Astrocyte (in vitro differentiated cells and primary cell): Measurements from ENCODE around the gene KIRREL3. TPM values are rescaled to one million over a fixed set of nuclear protein-coding genes. Genes with fewer than 3 reads are reported as not detected.
A peak's percentile ranks its signal among the peaks of the same experiment; 100 is the strongest.

ENCODE experiments used
- DNase-seq: peaks from one replicate; pipeline ENCODE4 v3.0.0-alpha.2; 2010; ENCODE audit warnings: low read depth
- FAIRE-seq: peaks from 2 replicates; lab custom pipeline; 2011; peaks lifted over from hg19 to GRCh38; lab: Jason Lieb, UNC
- H2AFZ ChIP-seq: 2 replicates; pipeline ENCODE4 v1.6.0; 2012; ENCODE audit warnings: low read depth, low read length, inconsistent platforms
- H3K27ac ChIP-seq: 2 replicates; pipeline ENCODE4 v1.5.1; 2011; ENCODE audit warnings: low read depth, low read length, inconsistent platforms
- H3K27me3 ChIP-seq: 2 replicates; pipeline ENCODE4 v1.6.0; 2011; ENCODE audit warnings: low read length, inconsistent platforms; ENCODE audit not compliant: insufficient read depth
- H3K36me3 ChIP-seq: 2 replicates; pipeline ENCODE4 v1.5.1; 2011; ENCODE audit warnings: low read length, inconsistent platforms; ENCODE audit not compliant: insufficient read depth
- H3K4me1 ChIP-seq: 2 replicates; pipeline ENCODE4 v1.5.1; 2011; ENCODE audit warnings: low read length, inconsistent platforms; ENCODE audit not compliant: insufficient read depth
- H3K4me2 ChIP-seq: 2 replicates; pipeline ENCODE4 v1.6.0; 2012; ENCODE audit warnings: low read length, inconsistent platforms
- H3K4me3 ChIP-seq: 2 replicates; pipeline ENCODE4 v1.5.1; 2011; ENCODE audit warnings: low read depth, mild to moderate bottlenecking, low read length, inconsistent platforms; ENCODE audit not compliant: insufficient read depth
- H3K79me2 ChIP-seq: 2 replicates; pipeline ENCODE4 v1.6.0; 2012; ENCODE audit warnings: mild to moderate bottlenecking, low read length, inconsistent platforms; ENCODE audit not compliant: insufficient read depth
- H3K9ac ChIP-seq: 2 replicates; pipeline ENCODE4 v1.6.0; 2012; ENCODE audit warnings: mild to moderate bottlenecking, low read length, inconsistent platforms
- H3K9me3 ChIP-seq: 2 replicates; pipeline ENCODE4 v1.5.1; 2012; ENCODE audit warnings: low read depth, mild to moderate bottlenecking, low read length, inconsistent platforms; ENCODE audit not compliant: insufficient read depth
- H4K20me1 ChIP-seq: 2 replicates; pipeline ENCODE4 v1.6.0; 2012; ENCODE audit warnings: low read length, inconsistent platforms; ENCODE audit not compliant: insufficient read depth
- H3K27ac Mint-ChIP-seq: one replicate; pipeline ENCODE4 v1.8.0; 2021; ENCODE audit warnings: mild to moderate bottlenecking, mixed read lengths; ENCODE audit not compliant: unreplicated experiment
- H3K27me3 Mint-ChIP-seq: one replicate; pipeline ENCODE4 v1.8.0; 2021; ENCODE audit warnings: low read depth, mixed read lengths; ENCODE audit not compliant: unreplicated experiment
- H3K36me3 Mint-ChIP-seq: one replicate; pipeline ENCODE4 v1.8.0; 2021; ENCODE audit warnings: low read depth, mixed read lengths; ENCODE audit not compliant: unreplicated experiment
- H3K4me1 Mint-ChIP-seq: one replicate; pipeline ENCODE4 v1.8.0; 2021; ENCODE audit warnings: low read depth, mixed read lengths; ENCODE audit not compliant: unreplicated experiment
- H3K4me3 Mint-ChIP-seq: one replicate; pipeline ENCODE4 v1.8.0; 2021; ENCODE audit warnings: mild to moderate bottlenecking, moderate library complexity, mixed read lengths; ENCODE audit not compliant: unreplicated experiment
- H3K9me3 Mint-ChIP-seq: one replicate; pipeline ENCODE4 v1.8.0; 2021; ENCODE audit warnings: mild to moderate bottlenecking, mixed read lengths; ENCODE audit not compliant: unreplicated experiment
- CTCF ChIP-seq: IDR thresholded peaks from 2 replicates; pipeline ENCODE4 v1.5.1; 2011; ENCODE audit warnings: low read depth, mild to moderate bottlenecking, inconsistent platforms, low read length, moderate library complexity; ENCODE audit not compliant: insufficient read depth
- EZH2 ChIP-seq: IDR thresholded peaks from 2 replicates; pipeline ENCODE4 v1.6.1; 2012; ENCODE audit warnings: mild to moderate bottlenecking, low read length, inconsistent platforms; ENCODE audit not compliant: insufficient read depth
- total RNA-seq: library from RNA; stranded (reverse); gene quantifications from 2 replicates; pipeline ENCODE4 v1.2.1, GENCODE V29; 2021

Gene KIRREL3
- total RNA-seq, 1 donor from 2014 or later: 0.91 TPM

GRCh38 chr11:126804363-126804762 lies 196.2 kb downstream of the KIRREL3 start:
- no peak overlapping the region for H2AFZ ChIP-seq
- H3K9ac ChIP-seq: no peak overlapping the region
- peaks cover 7% of the 10 kb centered on the region for H3K4me1 ChIP-seq
- H3K27ac Mint-ChIP-seq: no peak overlapping the region
- no peak overlapping the region for H3K4me3 ChIP-seq
- no peaks in the 10 kb centered on the region for H3K4me1 Mint-ChIP-seq
- H3K27ac ChIP-seq: no peak overlapping the region
- H3K4me3 Mint-ChIP-seq: no peak overlapping the region
- no peaks in the 10 kb centered on the region for H3K9me3 Mint-ChIP-seq
- peaks cover 39% of the 10 kb centered on the region for H3K27me3 Mint-ChIP-seq
- no peak for TF ChIP-seq CTCF
- no peak for TF ChIP-seq EZH2
- H3K4me2 ChIP-seq: no peak overlapping the region
- no peaks in the 10 kb centered on the region for H3K36me3 ChIP-seq
- FAIRE-seq: no peak
- no peaks in the 10 kb centered on the region for H4K20me1 ChIP-seq
- H3K79me2 ChIP-seq: no peaks in the 10 kb centered on the region
- H3K9me3 ChIP-seq: no peaks in the 10 kb centered on the region
- no peaks in the 10 kb centered on the region for H3K27me3 ChIP-seq
- DNase-seq: no peak
- H3K36me3 Mint-ChIP-seq: no peaks in the 10 kb centered on the region

DNA sequence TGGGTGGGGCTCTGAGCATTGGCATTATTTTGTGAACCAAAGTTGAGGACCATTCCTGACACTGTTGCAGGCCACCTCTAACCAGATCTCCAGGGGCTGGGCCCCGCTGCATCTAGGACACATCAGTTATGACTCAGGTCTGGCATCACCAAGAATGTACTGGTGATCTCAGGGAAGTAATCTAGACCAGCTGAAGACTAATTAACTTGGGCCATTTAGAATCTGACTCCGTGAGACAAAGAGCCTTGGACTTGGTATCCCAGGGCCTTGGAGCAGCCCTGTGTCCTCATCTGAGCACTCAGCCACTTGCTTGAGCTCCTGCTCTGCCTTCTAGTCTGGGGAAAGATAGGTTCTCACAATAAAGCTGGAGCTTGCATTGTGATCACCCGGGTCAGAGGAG lies 200.6 kb downstream of the KIRREL3 start:
- no peak overlapping the region for H3K27ac Mint-ChIP-seq
- peaks cover 38% of the 10 kb centered on the region for H3K27me3 Mint-ChIP-seq
- FAIRE-seq: no peak
- no peak overlapping the region for H3K4me3 Mint-ChIP-seq
- H3K4me1 Mint-ChIP-seq: no peaks in the 10 kb centered on the region
- H3K9ac ChIP-seq: peak overlapping the region; percentile 35
- H4K20me1 ChIP-seq: no peaks in the 10 kb centered on the region
- no peaks in the 10 kb centered on the region for H3K9me3 Mint-ChIP-seq
- H3K9me3 ChIP-seq: no peaks in the 10 kb centered on the region
- DNase-seq: peak; percentile 49
- H2AFZ ChIP-seq: no peak overlapping the region
- H3K4me1 ChIP-seq: peaks cover 7% of the 10 kb centered on the region
- H3K27ac ChIP-seq: no peak overlapping the region
- H3K4me3 ChIP-seq: no peak overlapping the region
- no peaks in the 10 kb centered on the region for H3K27me3 ChIP-seq
- H3K36me3 ChIP-seq: no peaks in the 10 kb centered on the region
- H3K4me2 ChIP-seq: no peak overlapping the region
- TF ChIP-seq CTCF: no peak
- no peak for TF ChIP-seq EZH2
- H3K79me2 ChIP-seq: no peaks in the 10 kb centered on the region
- H3K36me3 Mint-ChIP-seq: no peaks in the 10 kb centered on the region

DNA sequence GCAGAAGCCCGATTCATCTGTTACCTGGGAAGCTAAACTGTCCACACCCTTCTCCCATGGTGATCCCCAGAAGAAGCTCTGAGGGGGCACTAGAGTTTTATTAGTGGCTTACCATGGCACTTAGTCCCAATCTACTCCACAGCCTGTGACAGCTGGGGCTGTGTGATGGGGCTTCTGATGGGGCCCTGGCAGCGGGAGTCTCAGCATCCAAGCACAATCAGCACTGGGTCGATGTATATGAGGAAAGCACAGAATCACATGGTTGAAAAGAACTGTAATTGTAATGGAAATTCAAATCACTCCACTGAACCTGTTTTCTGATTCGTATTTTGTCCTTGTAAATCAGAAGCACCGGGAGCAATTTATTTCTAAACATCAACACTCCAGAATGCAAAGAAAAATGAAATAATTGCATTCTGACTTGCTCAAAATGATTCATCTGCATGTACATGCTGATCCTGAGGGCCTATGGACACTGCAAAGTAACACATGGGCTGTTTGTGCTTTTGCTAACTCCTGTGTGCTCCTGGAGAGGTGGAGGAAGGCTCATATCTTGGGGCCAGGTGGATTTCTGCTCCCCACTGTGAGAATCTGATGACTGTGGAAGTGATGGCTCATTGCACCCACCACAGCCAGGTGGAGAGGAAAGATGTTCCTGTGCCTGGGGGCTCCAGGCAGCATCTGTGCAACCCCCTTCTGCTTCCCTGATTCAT lies 203.0 kb downstream of the KIRREL3 start:
- Mint-ChIP-seq H3K27me3 (peaks cover 23% of the 10 kb centered on the region), H3K4me3 (no peak overlapping the region), H3K4me1 (no peaks in the 10 kb centered on the region), H3K36me3 (no peaks in the 10 kb centered on the region), H3K27ac (no peak overlapping the region), H3K9me3 (no peaks in the 10 kb centered on the region)
- Histone ChIP-seq H3K27me3 (no peaks in the 10 kb centered on the region), H2AFZ (no peak overlapping the region), H4K20me1 (no peaks in the 10 kb centered on the region), H3K4me3 (no peak overlapping the region), H3K79me2 (no peaks in the 10 kb centered on the region), H3K27ac (no peak overlapping the region), H3K4me1 (peaks cover 7% of the 10 kb centered on the region), H3K4me2 (no peak overlapping the region), H3K36me3 (no peaks in the 10 kb centered on the region), H3K9ac (no peak overlapping the region), H3K9me3 (no peaks in the 10 kb centered on the region)
- TF ChIP-seq CTCF (no peak), EZH2 (no peak)
- no peak for FAIRE-seq
- DNase-seq: no peak
